Stimulated activated CD4-positive, alpha-beta T cell treated with anti-CD3 and anti-CD28 coated beads, Interleukin-1b, Interleukin-23, amount 100 ng/mL, for 1 hour (primary cell): ENCODE measurements around the gene OTUB2.

ENCODE experiments used
- DNase-seq, 2 donors: peaks; one replicate each; pipeline ENCODE4 v3.0.0-alpha.2; 2020; ENCODE audit warnings: low read depth in 2 of 2

OTUB2 gene

DNA sequence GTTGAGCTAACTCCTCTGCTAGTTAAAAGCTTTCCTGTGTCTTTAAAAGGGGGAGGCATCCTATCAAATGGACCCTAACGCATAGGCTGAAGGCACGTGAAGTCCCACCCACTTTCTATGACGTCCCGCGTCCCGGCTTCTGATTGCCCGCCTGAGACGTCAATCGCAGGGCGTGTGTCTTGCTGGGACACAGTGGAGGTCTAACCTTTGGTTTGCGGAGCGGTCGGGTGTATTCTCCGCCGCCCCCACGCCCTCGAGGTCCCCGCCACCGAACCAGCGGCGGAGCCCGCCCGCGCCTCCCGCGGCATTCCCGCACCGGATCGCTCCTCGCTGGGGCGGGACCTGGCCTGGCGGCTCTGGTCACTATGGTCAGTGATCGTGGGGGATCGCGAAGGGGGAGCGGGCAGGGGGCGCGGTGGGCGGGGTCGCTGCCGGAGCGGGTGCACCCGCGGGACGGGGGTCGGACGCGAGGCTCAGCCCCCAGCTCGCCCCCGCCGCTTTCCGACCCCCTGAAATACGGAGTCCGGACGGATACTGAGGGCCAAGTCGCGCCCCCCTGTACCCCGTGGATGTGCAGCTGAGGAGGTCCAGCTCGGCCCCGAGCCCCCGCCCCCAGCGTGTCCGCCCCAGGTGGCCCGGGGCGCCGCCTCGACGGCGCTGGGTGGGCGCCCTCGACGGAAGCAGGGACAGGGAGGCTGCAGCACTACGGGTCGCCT lies at the start of gene OTUB2:
OTUB2 (plus strand) TSS at position 168 of the 716 bp plus-strand sequence; CDS start at position 366, 198 bp downstream.
- DNase-seq: peak; percentile 87 to 93

DNA sequence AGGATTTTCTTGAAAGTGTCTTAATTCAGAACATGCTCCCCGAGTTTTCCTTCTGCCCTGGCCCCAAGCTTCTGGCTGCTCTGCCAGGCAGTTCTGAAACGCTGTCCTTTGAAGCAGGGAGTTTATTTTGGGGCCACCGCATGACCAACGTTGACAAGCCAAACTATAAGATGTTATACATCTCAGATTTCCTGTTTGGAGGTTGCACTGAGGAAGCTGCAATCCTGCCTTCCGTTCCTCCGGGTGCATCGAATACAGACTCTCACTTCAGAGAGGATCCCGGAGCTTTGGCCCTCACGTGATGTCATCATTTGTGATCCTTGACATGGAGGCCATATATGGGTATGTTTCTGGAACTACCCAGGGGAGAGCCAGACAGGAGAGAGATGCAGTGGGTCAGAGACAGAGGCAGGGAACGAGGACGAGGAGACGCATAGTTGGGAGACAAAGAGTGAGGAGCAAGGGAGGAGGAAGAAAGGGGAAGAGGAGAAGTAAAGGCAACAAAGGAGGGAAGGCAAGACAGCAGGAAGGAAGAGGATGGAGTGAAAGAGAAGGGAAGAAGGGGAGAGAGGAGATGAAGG lies 49.6 kb upstream of the OTUB2 start, which contains the start of gene ASB2:
ASB2 (minus strand) TSS at position 94 of the 581 bp plus-strand sequence. CDS start 12,031 bp downstream, outside the sequence.
- DNase-seq: no peak

GRCh38 chr14:93977171-93977570 lies 49.0 kb upstream of the OTUB2 start:
- DNase-seq: no peak

GRCh38 chr14:93977790-93978581 lies 48.2 kb upstream of the OTUB2 start:
- peak; percentile 43 to 44 for DNase-seq

- DNase-seq: no peak
Observed at GRCh38 chr14:93978735-93979134, 47.4 kb upstream of the OTUB2 start.

- no peak for DNase-seq
Observed at GRCh38 chr14:93980456-93981201, 45.5 kb upstream of the OTUB2 start.

- no peak for DNase-seq
Observed at GRCh38 chr14:93981316-93982229, 44.6 kb upstream of the OTUB2 start.

DNA sequence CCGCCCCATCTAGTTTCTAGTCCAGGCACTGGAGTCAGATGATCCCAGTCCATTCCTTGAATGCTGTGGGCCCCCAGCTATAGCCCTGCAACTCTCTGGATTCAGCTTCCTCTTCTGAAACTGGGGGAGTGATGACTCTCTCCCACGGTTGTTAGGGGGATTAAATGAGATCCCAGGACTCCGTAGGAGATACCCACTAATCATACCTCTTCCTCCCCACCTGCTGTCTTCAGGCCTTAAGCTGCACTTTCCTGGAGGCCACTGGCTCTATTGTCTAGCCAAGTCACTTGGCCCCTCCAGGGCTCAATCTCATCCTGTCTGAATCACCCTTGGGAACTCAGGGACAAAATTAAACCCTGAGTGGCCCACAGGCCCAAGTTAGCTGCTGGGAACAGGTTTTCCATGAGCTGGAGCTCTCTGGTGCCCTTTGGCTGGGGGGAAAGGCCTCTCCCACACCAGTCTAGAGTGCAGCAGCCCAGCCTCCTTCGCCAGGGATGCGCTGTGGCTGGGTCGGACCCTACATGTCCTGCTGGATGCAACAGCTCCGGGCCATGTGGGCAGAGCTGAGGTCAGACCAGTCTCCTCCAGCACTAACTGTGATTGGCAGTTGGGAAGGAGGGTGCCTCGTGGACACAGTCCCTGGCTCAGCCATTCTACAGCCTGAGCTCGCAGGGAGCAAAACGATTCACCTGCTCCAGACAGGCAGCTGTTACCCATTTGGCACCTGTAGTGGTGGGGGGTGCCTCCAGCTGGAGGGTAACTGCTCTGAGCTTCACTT lies 43.7 kb upstream of the OTUB2 start:
- DNase-seq: no peak

GRCh38 chr14:93984070-93984469 lies 42.1 kb upstream of the OTUB2 start:
- DNase-seq: no peak

GRCh38 chr14:93984987-93985410 lies 41.1 kb upstream of the OTUB2 start:
- no peak for DNase-seq

DNA sequence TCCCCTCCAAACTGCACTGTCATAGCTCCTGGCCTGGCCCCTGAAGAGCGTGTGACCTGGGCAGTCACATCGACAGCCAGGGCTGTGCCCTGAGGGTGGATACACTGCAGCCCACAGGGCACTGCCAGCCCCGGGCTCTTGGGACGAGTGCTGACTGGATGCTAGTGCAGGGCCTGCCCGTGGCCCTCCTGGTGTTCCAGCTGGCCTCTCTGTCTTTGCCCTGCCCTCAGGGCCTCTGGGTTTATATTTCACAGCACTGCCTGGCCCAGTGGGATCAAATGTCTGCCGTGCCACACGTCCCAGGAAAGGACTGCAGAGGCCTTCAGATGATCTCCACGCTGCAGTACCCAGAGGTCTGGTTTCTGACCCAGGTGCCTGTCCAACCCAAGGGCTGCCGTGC lies 39.2 kb upstream of the OTUB2 start:
- DNase-seq: no peak

DNA sequence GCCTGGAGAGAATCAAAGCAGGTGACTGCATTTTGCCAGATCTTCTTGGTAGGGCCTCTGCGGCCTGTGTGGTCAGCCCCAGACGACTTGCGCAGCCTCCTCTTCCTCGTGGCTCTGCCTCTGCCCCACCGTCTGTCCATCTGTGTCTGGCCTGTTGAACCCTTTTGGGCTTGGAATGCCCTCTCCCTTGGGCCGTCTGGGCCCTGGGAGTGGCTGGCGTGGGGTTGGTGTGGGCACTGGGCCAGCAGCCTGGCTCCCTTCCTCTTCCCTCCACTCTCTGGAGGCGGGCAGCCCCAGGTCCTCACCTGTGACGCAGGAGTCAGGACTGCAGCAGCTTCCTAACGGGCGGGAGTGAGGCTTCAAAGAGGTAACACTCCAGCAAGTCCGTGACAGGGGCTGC lies 38.8 kb upstream of the OTUB2 start:
- no peak for DNase-seq

- DNase-seq: no peak
Observed at GRCh38 chr14:93987815-93988476, 38.2 kb upstream of the OTUB2 start.

DNA sequence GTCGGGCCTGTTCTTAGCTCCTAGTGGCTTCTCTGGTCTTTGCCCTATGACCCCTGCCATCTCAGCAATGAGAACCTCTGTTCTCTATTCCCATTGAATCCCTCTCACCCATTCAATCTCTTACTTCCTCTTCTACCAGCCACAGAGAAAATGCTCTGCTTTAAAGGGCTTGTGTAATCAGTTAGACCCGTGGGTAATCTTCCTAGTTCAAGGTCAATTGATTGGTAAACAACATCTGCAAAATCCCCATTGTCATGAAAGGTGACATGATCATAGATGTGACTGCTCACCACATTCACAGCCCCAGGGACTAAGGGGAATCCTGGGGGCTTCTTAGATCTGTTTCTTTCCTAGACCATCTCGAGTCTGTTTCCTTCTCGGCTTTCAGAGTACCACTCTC lies 36.2 kb upstream of the OTUB2 start:
- no peak for DNase-seq

DNA sequence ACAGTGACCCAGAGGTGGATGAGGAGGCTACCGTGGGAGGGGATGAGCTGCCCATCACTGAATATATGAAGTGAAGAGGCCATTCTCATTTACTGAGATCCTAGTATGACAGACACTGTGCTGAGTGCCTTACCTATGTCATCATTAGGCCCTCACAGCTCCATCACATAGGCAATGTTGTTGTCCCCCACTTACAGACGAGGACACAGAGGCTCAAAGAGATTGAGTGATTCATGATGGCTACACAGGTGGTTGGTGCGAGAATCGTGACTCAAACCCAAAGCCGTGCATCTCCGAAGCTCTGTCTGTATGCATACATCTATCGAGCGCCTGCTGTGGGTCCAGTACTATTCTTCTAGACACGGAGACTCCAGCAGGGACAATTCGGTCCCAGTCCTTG lies 34.9 kb upstream of the OTUB2 start:
- DNase-seq: no peak

GRCh38 chr14:93991649-93992048 lies 34.5 kb upstream of the OTUB2 start:
- no peak for DNase-seq

DNA sequence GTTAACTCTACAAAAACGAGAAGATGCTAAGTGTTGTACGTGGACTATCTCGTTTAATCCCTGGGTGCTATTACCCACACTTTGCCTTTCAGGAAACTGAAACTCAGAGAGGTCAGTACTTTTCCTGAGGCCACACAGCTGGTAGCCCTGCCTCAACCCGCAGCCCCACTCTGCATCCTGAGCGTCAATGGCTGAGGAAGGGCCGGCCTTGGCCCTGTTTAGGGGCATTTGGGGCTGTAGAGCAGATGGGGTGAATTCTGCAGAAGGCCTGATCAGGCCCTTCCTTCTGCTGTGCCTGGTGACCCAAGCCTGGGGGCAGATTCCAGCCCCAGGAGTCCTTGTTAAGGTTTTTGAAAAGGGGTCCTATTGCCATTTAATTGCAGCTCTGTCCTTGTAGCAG lies 32.8 kb upstream of the OTUB2 start:
- DNase-seq: no peak

GRCh38 chr14:93994919-93995682 lies 31.0 kb upstream of the OTUB2 start:
- DNase-seq: peak in 1 of 2 donors; percentile 34
